HG03575 (cell line): Measurements from ENCODE around the gene TGFBR3L.
A peak's percentile ranks its signal among the peaks of the same experiment; 100 is the strongest.
"Not testable (repeated sequence)": the region's sequence is repeated elsewhere in the genome, so short reads cannot be mapped to it uniquely, and the experiment has no call there.

ENCODE experiments used
- ATAC-seq: cut with Tn5 transposase; IDR thresholded peaks from one replicate; pipeline ENCODE4 v1.9.1; 2021; ENCODE audit not compliant: unreplicated experiment, insufficient number of reproducible peaks, low FRiP score; ENCODE audit errors: extremely low read depth

The TGFBR3L gene

DNA sequence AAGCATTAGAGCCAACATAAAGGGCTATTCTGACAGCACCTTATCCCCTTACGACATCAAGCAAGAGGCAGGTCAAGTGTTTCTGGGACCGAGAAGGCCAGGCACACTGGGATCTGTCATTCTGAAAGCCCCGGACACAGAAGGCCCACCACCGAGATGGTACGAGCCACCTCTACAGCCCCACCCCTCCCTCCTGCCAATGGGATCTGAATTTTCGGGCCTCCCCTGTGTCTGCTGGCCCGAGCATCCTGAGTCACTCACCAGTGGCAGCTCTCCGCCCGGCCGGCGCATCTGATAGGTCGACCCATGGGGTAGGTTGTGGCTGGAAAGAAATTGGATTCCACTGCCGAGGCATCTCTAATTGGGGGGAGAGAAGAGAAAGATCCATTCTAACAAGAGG, 26.2 kb downstream of the TGFBR3L start:
- no peak for ATAC-seq

DNA sequence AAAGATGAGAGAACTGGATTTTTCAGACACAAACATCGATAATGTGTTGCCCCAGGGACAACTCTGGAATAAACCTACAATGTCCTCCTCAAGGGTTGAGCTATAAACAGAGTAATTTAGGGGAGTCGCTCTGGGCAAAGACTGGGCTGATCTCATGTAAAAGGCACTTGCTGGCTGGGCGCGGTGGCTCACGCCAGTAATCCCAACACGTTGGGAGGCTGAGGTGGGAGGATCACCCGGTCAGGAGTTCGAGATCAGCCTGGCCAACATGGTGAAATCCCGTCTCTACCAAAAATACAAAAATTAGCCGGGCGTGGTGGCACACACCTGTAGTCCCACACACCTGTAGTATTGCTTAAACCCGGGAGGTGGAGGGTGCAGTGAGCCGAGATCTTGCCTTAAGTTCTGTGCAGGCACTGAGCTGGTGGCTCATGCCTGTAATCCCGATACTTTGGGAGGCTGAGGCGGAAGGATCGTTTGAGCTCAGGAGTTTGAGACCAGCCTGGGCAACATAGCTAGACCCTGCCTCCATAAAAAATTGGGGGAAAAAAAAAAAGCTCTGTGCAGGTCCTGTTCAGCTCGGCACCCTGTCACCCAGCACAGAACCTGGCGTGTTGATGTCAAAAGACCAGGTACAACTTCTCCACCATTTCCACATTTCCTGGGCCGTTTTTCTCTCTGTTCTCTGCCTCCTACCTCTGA, 27.4 kb downstream of the TGFBR3L start:
- no peak for ATAC-seq

DNA sequence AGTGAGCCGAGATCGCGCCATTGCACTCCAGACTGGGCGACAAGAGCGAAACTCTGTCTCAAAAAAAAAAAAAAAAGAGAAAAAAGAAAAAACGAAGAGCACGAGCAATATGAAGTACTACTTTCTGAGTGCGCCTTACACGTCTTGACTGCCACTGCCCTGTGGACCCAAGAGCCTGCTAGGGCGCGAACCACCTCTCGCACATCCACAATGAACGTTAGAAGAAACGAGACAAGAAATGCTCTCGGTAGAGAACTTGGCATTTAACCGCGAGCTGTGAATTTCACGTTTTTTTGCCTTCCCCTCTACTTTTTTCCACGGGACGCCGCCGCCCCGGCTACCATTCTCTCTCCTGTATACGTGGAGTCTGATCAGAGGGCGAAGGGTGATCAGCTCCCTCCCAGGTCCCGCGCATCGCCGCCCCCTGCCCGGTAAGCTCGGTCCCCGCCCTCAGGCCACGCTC, 28.4 kb downstream of the TGFBR3L start:
- ATAC-seq: no peak

DNA sequence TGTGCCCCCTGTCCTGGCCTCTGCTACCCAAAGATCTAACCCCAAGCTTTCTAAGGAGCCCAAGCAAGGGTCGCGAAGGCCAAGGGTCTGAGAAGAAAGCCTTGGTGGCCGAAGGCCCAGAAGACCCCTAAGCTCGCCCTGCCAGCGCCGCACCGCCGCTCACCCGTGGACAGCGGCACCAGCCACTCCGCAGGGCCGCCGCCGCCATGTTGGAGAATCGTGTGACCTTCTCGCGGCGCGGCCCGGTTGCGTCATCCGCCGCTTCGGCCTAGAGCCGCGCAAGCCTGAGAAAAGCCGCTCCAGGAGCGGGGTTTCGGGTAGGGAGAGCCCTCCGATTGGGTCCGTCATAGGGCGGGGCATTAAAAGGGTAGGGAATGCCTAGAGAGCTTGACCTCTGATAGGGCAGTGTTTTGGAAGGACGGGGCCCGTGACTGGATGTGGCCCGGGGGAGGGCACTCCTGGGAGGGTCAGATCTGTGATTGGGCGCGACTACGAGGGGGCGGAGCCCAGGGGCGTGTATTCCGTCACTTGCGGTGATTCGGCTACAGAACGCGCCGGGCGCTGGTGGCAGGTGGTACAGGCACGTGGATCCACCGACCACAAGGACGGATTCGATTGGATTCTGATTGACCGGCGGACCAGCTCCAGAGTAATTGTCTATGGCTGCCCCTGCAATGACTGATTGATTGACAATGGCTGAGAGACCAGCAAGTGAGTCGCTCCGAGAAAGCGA, 29.0 kb downstream of the TGFBR3L start, which contains the start of gene TIMM44:
TIMM44 (minus strand) TSS at position 223 of the 733 bp plus-strand sequence; CDS start at position 208, 15 bp downstream.
- ATAC-seq: peak; percentile 77

DNA sequence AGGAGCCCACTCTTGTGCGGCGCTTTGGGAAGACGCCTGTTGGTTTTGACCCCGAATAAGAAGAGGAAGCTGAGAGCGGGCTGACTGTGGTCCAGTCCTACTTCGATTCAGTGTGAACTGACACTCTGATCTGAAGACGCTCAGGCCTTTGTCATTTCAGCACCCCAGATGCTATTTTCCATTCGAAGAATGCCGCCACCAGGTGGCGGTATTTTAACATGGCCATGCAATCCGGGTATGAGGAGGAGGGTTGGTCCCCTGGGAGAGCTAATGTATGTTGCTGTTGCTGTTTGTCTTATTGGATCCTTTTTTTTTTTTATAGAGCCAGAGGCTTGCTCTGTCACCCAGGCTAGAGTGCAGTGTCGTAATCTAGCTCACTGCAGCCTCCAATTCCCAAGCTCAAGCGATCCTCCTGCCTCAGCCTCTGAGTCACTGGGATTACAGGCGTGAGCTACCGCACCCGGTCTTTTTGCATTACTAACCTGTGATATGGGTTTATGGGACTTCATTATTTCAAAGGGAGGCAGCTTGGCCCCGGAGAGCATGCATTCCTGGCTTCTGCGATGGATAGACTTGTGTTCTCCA, 29.6 kb downstream of the TGFBR3L start:
- ATAC-seq: peak; percentile 9

DNA sequence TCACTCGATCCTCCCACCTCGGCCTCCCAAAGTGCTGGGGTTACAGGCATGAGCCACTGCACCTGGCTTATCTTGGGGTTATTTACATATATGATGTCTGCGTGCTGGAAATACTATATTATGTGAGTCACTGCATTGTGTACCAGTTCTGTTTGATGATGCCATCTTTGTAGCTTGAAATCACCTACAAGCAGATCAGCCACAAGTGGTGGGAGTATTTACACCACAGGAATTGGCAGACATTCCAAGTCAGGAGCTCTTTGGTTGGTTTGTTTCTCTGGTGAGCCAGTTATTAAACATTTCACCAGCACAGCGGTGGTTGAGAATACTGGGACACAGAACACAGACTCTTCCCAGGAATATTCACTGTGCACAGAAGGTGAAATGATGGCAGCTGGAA, 33.3 kb downstream of the TGFBR3L start:
- no peak for ATAC-seq

DNA sequence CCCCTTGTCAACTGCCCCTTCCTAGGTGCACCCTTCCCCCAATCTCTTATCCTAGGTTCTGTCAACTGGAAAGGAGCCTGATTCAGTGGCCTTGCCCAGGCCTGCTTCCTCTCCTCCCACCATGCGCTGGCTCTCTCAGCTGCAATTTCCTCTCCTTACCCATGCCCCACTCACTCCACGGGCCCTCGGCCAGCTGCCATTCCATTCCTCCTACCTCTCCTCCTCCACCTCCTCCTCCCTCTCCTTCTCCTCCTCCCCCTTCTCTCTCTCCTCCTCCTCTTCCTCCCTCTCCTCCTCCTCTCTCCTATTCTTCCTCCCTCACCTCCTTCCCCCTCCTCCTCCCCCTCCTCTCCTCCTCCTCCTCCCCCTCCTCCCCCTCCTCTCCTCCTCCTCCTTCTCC, 38.4 kb downstream of the TGFBR3L start:
- ATAC-seq: no peak

DNA sequence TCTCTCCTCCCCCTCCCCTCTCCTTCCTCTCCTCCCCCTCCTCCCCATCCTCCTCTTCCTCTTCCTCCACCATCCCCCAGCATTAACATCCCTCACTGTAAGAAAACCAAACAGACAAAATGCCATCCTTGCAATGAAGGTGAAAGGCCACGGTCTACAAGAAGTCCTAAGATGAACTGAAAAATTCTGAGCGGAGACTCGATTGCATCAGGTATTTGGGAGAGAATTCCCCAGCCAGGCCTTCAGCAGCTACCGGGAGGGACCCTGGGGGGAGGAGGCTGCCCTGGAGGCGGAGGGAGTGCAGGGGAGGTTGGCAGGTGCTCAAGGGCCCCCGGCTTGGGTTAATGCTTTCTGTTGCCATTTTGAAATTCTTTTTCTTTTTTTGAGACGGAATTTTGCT, 38.9 kb downstream of the TGFBR3L start:
- ATAC-seq: no peak

DNA sequence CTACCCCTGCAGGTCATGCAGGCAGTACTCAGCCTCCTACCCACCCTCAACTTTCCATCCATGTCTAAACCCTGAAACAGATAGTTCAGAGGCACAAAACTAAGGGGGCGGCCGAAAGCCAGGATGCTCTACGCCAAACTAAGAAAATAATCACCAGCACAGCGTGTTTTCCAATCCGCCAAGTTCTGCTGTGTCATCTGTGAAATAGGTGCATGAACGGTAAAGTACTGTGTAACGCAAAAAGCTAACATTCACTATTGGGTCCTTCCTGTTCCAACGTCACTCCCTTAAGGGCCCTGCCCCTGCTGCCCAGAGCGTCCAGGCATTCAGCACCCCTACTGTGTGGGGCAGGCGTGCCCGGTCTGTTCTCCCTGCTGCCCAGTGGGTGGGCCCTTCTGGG, 41.1 kb downstream of the TGFBR3L start:
- ATAC-seq: no peak

DNA sequence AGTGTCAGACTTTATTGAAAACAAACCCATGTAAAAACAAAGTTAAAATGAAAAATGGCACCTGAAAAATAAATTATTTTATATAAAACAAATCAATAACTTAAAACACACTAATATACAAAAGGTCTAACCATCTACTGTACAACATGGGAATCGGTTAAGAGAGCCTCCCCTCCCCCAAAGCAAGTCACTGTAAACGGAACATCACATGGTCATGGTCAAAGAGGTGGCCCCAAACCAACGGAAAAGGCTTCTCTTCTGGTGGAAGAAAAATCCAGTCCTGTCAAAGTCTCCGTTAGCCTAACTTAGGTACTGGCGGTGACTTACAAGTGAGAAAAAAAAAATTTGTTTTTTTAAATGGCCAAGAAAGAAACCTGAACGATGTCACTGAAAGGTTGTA, 44.6 kb downstream of the TGFBR3L start:
- no peak for ATAC-seq

DNA sequence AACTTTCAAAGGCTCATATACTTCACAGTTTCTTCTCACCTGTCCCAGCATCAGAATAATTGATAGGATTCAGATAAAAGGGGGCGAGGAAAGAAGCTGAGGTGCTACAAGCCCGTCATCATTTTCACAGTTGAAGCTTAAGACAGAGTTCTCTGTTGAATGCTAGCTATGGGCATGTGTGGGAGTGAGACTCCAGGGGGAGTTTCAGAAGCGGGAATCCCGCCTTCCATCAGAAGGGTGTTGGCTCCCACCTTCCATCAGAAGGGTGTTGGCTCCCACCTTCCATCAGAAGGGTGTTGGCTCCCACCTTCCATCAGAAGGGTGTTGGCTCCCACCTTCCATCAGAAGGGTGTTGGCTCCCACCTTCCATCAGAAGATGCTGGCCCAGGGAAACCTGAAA, 46.5 kb downstream of the TGFBR3L start:
- ATAC-seq: not testable (repeated sequence)

DNA sequence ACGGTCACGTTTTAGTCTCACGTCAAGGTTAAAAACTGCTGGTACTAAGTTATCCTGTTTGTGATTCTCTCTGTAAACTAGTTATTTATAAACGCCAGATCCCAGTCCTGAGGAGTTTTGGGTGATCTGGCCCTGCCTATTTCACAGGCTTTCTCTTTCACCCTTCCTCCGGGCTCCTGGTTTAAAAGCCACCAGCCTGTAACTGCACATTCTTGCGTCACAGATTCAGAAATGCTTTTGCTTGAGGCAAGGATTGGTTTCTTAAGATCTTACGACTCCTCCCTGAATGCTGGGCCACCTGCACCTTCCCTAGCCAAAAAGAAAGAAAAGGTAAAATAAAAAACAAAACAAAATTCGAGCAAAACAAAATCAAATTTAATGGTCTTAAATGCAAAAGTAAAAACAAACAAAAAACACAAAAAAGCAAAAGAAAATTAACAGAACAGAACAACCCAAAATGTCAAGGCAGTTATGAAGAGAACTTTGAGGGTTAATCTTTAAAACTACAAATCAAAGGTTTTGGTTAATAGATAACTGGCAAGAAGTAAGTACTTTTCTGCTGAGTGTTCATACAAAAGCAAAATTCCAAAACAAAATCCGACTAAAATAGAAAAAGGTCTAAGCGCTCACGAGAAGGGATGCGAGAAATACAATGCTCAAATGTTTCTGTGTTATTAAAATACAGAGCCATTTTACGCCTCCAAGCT, 47.4 kb downstream of the TGFBR3L start:
- no peak for ATAC-seq

DNA sequence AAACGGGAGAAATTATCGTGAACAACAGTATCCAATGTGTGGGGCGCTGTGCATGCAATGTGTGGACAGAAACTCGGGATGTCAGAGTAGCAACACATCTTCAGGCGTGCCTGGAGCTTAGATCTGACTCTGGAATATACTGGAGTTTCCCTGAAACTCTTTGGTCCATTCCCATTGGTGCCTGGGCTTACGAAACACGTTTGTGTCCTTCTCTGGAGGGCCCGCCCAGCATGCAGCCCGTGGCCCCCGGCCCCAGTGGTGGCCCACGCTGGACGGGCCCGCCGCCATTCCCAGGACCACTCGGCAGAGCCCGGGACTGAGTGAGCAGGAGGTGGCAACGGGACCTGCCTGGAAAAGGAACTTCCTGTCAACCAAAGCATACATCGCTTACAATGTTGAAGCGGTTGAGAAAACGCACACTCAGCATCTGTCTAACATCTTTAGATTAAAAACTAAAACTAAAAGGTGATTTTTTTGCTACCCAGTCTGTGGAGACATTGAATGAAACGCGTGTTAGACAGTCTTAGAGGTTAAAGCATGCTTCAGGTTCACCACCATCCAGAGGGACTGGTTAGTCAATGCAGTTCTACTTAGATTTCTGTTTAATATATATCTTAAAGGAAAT, 48.1 kb downstream of the TGFBR3L start:
- ATAC-seq: no peak

DNA sequence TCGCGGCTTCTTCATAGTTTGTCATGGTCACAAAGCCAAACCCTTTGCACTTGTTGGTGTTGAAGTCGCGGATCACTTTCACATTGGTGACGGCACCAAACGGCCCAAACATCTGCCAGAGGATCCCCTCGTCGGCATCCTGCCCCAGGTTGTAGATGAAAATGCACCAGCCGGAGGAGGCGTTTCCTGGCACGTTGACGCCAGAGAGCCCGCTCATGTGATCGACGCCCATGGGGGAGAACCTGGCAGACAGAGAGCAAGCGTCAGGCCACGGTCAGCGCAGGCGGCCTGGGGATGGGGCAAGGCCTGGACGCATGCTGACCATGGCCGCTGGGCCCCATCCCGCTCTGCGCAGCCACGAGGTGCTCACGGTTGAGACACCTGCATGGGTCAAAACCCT, 48.9 kb downstream of the TGFBR3L start:
- ATAC-seq: no peak

DNA sequence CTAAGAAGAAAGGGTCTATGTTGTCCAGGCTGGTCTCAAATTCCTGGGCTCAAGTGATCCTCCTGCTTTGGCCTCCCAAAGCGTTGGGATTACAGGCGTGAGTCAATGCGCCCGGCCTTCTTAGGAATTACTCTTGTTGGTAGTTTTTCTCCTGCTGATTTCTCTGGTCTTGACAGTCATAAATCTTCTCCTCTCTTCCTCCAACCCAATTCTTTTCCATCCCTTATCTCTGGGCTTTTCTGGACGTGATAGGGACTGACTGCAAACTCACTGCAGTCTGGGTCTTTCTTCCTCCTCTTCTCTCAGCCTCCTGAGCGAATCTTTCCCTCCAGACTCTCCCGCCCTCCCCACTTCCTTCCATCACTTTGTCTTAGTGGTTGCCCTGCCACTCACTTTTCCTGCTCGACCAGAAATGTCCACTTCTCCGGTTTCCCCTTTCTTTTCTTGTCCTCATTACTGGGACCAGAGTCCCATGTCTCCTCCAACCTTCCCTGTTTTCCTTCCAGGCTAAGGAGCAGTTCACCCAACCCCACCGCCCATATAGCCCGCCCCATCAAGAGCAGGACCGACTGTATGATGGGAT, 50.7 kb downstream of the TGFBR3L start:
- no peak for ATAC-seq

DNA sequence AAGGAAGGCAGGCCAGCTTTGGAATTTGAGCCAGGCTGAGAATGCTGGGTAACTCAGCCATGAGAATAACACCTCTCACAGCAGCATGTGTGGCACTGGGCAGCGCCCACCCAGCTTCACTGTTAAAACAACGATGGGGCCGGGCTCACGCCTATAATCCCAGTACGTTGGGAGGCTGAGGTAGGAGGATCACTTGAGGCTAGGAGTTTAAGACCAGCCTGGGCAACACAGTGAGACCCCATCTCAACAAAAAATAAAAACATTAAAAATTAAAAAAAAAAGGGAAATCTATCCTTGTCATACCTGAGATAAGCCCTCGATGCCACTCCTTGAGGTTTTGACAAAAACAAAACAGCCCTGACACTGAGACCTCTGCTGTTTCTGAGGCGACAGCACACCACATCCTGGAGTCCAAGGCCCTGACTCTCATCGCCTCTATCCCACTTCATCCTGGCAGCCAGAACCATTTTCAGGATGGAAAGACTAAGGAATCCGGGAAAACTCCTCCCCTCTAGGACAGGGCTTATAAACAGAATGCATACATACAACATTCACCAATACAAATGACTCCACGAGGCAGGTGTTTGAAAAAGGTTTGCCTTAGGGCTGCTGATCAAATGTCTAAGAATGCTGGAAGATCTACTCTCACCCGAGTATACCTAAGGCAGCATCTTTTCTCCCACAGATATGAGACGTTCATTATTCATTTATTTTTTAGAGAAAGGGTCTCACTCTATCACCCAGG, 51.5 kb downstream of the TGFBR3L start:
- no peak for ATAC-seq

DNA sequence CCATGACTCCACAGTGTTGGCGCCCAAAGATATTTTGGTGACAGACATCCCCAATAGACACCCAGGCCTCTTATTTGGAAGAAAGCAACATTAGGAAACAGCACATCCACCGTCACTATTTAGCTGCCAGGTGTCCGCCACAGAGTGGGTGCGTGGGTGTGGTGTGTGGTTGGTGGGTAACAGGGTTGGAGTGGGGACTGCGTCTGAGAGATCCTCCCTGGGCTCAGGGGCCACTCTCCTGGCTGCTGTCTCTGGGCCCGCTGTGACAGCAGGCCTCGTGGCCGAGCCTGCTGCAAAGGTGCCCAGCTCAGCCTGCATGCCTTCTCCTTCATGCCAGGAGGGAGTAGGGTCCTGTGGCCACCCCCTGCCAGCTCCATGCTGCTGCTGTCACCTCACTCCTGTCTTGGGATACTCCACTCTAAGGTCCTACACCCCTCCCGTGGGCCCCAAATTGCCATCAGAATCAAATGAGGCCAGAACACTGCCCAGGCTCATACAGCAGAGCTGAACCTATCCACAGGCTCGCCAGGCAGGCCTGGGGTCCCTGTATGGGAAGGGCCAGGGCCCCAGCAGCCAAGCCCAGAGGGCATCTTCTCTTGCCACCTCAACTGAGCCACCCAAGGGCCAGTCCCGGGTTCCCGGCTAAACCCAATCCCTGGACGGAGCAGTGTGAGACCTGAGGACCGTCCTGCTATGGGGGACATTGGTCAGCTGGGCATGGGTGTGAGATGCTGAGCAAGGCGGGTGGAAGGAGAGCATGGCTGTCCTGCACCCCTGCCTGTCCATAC, 53.6 kb downstream of the TGFBR3L start:
- ATAC-seq: no peak
